IMR-90 (cell line): Measurements from ENCODE around the gene AHI1. TPM values are rescaled to one million over a fixed set of nuclear protein-coding genes. Genes with fewer than 3 reads are reported as not detected.

Experiments used
- ATAC-seq: fragments of 200-7000 bp; cut with Tn5 transposase; 2 replicates; pipeline ENCODE4 v1.9.1; 2020; ENCODE audit warnings: low read depth, mild to moderate bottlenecking, moderate library complexity
- BruUV-seq: library from RNA; stranded (reverse); fragments of 400-500 nt; replicated peaks from 2 replicates; lab custom pipeline; 2021; lab: Mats Ljungman, UMichigan
- CTCF ChIA-PET: fragments of 300-600 bp; formaldehyde crosslinking; extraction: SDS; loops from one replicate; lab custom pipeline; 2021; ENCODE audit warnings: antibody characterized with exemption; lab: Yijun Ruan, JAX
- POLR2A ChIA-PET: fragments of 300-600 bp; sonication (Branson Sonifier 250); formaldehyde crosslinking; loops from one replicate; lab custom pipeline; 2022; ENCODE audit warnings: antibody characterized with exemption; ENCODE audit not compliant: unreplicated experiment; lab: Charles Lee
- DNase-seq: peaks from one replicate; pipeline ENCODE4 v3.0.0; 2013
- H2AFZ ChIP-seq: replicated peaks from 2 replicates; pipeline ENCODE3; 2013; ENCODE audit warnings: low read length, mild to moderate bottlenecking; ENCODE audit not compliant: poor library complexity
- H2AK5ac ChIP-seq: 2 replicates; pipeline ENCODE4 v1.6.1; 2013; ENCODE audit warnings: low read depth, low read length, inconsistent platforms
- H2AK9ac ChIP-seq: replicated peaks from 2 replicates; pipeline ENCODE3; 2013; ENCODE audit warnings: mild to moderate bottlenecking, low read depth, low read length, moderate library complexity; ENCODE audit not compliant: poor library complexity
- H2BK120ac ChIP-seq: 2 replicates; pipeline ENCODE4 v1.6.1; 2013; ENCODE audit warnings: low read depth, low read length, inconsistent platforms
- H2BK15ac ChIP-seq: 3 replicates; pipeline ENCODE4 v1.6.1; 2013; ENCODE audit warnings: low read depth, low read length, inconsistent platforms
- H2BK20ac ChIP-seq: 2 replicates; pipeline ENCODE4 v1.6.1; 2013; ENCODE audit warnings: low read depth, mild to moderate bottlenecking, inconsistent platforms, low read length, moderate library complexity
- H2BK5ac ChIP-seq: 2 replicates; pipeline ENCODE4 v1.6.1; 2013; ENCODE audit warnings: mild to moderate bottlenecking, low read depth, low read length, inconsistent platforms; ENCODE audit not compliant: poor library complexity, severe bottlenecking
- H3K14ac ChIP-seq: replicated peaks from 2 replicates; pipeline ENCODE4 v1.6.1; 2013; ENCODE audit warnings: low read depth, low read length, inconsistent platforms
- H3K18ac ChIP-seq: 2 replicates; pipeline ENCODE4 v1.6.1; 2013; ENCODE audit warnings: low read depth, low read length, control low read depth
- H3K23ac ChIP-seq: 2 replicates; pipeline ENCODE4 v1.6.1; 2013; ENCODE audit warnings: low read depth, low read length, inconsistent platforms
- H3K27ac ChIP-seq: 2 replicates; pipeline ENCODE4 v1.5.1; 2013; ENCODE audit warnings: mild to moderate bottlenecking, control low read depth, low read length; ENCODE audit not compliant: insufficient read depth
- H3K27me3 ChIP-seq: 2 replicates; pipeline ENCODE4 v1.6.1; 2013; ENCODE audit warnings: low read length; ENCODE audit not compliant: control insufficient read depth, insufficient read depth
- H3K36me3 ChIP-seq: 2 replicates; pipeline ENCODE4 v1.6.1; 2013; ENCODE audit warnings: low read length, mixed read lengths; ENCODE audit not compliant: control insufficient read depth, insufficient read depth
- H3K4ac ChIP-seq: 2 replicates; pipeline ENCODE4 v1.6.1; 2013; ENCODE audit warnings: low read depth, low read length, inconsistent platforms
- H3K4me1 ChIP-seq: 2 replicates; pipeline ENCODE4 v1.6.1; 2013; ENCODE audit warnings: low read length, mixed read lengths; ENCODE audit not compliant: control insufficient read depth, insufficient read depth
- H3K4me2 ChIP-seq: 2 replicates; pipeline ENCODE4 v1.6.1; 2013; ENCODE audit warnings: low read depth, mild to moderate bottlenecking, control low read depth, low read length, moderate library complexity
- H3K4me3 ChIP-seq: 2 replicates; pipeline ENCODE4 v1.5.1; 2013; ENCODE audit warnings: low read depth, mild to moderate bottlenecking, control low read depth, low read length, moderate library complexity; ENCODE audit not compliant: insufficient read depth
- H3K56ac ChIP-seq: 2 replicates; pipeline ENCODE4 v1.6.1; 2013; ENCODE audit warnings: low read length, inconsistent platforms; ENCODE audit not compliant: insufficient read depth; ENCODE audit errors: extremely low read depth
- H3K79me1 ChIP-seq, 2 experiments: 2 replicates each; pipeline ENCODE4 v1.6.1; 2013; ENCODE audit warnings: low read length in 2 of 2, inconsistent platforms in 1 of 2, low read depth in 1 of 2
- H3K9ac ChIP-seq: 2 replicates; pipeline ENCODE4 v1.6.1; 2013; ENCODE audit warnings: low read depth, low read length, control low read depth
- H3K9me1 ChIP-seq: 2 replicates; pipeline ENCODE4 v1.6.1; 2013; ENCODE audit warnings: low read length, inconsistent platforms; ENCODE audit not compliant: insufficient read depth
- H3K9me3 ChIP-seq: 2 replicates; pipeline ENCODE4 v1.6.1; 2013; ENCODE audit warnings: low read length; ENCODE audit not compliant: control insufficient read depth, insufficient read depth
- H4K20me1 ChIP-seq: 2 replicates; pipeline ENCODE4 v1.6.1; 2013; ENCODE audit warnings: low read length, inconsistent platforms; ENCODE audit not compliant: insufficient read depth
- H4K5ac ChIP-seq: 2 replicates; pipeline ENCODE4 v1.6.1; 2013; ENCODE audit warnings: mild to moderate bottlenecking, low read depth, low read length, control low read depth
- H4K8ac ChIP-seq, 2 experiments: 2 replicates each; pipeline ENCODE4 v1.6.1; 2013; ENCODE audit warnings: low read depth in 2 of 2, low read length in 2 of 2, control low read depth in 1 of 2, inconsistent platforms in 1 of 2
- H4K91ac ChIP-seq: 2 replicates; pipeline ENCODE4 v1.6.1; 2013; ENCODE audit warnings: low read depth, low read length, inconsistent platforms; ENCODE audit not compliant: insufficient read depth
- ELK1 ChIP-seq: fragments of 150-350 bp; IDR thresholded peaks from 2 replicates; pipeline ENCODE4 v1.6.1; 2016; ENCODE audit warnings: low read depth, mild to moderate bottlenecking, low read length, moderate library complexity, borderline replicate concordance
- MAFK ChIP-seq: IDR thresholded peaks from 2 replicates; pipeline ENCODE4 v1.6.1; 2012; ENCODE audit warnings: low read depth, low read length, improper control_type of control experiment
- WGBS, 2 experiments: methylation state at CpG; one replicate each; pipeline versions ENCODE4 v1.1.5 to v1.1.7; 2013; ENCODE audit warnings: missing lambda C conversion rate in 2 of 2; ENCODE audit not compliant: insufficient read length in 1 of 2; ENCODE audit errors: extremely low coverage in 2 of 2; 5-methylcytosine and 5-hydroxymethylcytosine counted together
- dilution Hi-C: fragments of 300-500 bp; cut with HindIII; formaldehyde crosslinking; loops from one replicate; pipeline ENCODE4 v1.14.3; 2018; ENCODE audit warnings: low sequenced_read_pairs; ENCODE audit not compliant: unreplicated experiment
- in situ Hi-C: fragments of 300-500 bp; cut with MboI; formaldehyde crosslinking; loops from 3 replicates; pipeline ENCODE4 v1.14.3; 2019; ENCODE audit warnings: low sequenced_read_pairs, inconsistent platforms, mixed read lengths
- intact Hi-C: fragments of 100-400 bp; cut with micrococcal nuclease; formaldehyde crosslinking; loops from 2 replicates; pipeline ENCODE4 v1.10.0; 2022
- polyA plus RNA-seq, 3 experiments: library from polyadenylated mRNA; depleted of rRNA; stranded (reverse); fragments of >200 nt; gene quantifications; 2 replicates each; pipeline ENCODE4 v1.2.3, GENCODE V29; 2012; ENCODE audit warnings: low replicate concordance in 1 of 3
- total RNA-seq: library from RNA; depleted of rRNA; stranded (reverse); fragments of >200 nt; gene quantifications from 2 replicates; pipeline ENCODE4 v1.2.3, GENCODE V29; 2012

Gene AHI1
- total and polyA plus RNA-seq, 2 of the 4 experiments (the other 2 are of a cell fraction), result 9.5 to 19.4 TPM

GRCh38 chr6:135257631-135258405 is 239.7 kb downstream of the AHI1 start (continued):
- no peak for TF ChIP-seq ELK1

GRCh38 chr6:135256866-135257265 is 240.7 kb downstream of the AHI1 start:
- H4K20me1 ChIP-seq, result no peaks in the 10 kb centered on the region
- no peak overlapping the region for H2AK5ac ChIP-seq
- ChIA-PET CTCF (interaction anchor here (0.6 kb wide), 1 partner anchor 8 kb away, joined by 3 read pairs; no protein-coding TSS in a partner anchor), POLR2A (no interaction called here)
- intact Hi-C loops, result no loop called here
- ATAC-seq, result no peak
- no peak overlapping the region for H2BK5ac ChIP-seq
- H3K4me2 ChIP-seq, result no peak overlapping the region
- H3K9ac ChIP-seq, result no peak overlapping the region
- no CpG with 5 or more reads among the region's 4 CpGs for WGBS, 2 experiments
- H2AFZ ChIP-seq, result no peak overlapping the region
- no peak overlapping the region for H4K91ac ChIP-seq
- no peaks in the 10 kb centered on the region for H3K36me3 ChIP-seq
- no peak overlapping the region for H3K23ac ChIP-seq
- no peaks in the 10 kb centered on the region for H3K79me1 ChIP-seq
- H2BK15ac ChIP-seq, result no peak overlapping the region
- H3K4me3 ChIP-seq, result no peak overlapping the region
- BruUV-seq, result no TSS peak
- no peak overlapping the region for H2BK20ac ChIP-seq
- no peak overlapping the region for H2AK9ac ChIP-seq
- no peak for DNase-seq
- no peak overlapping the region for H3K4ac ChIP-seq
- no peak overlapping the region for H2BK120ac ChIP-seq
- dilution Hi-C loops, result no loop called here
- no peak overlapping the region for H3K18ac ChIP-seq
- no peak overlapping the region for H3K14ac ChIP-seq
- H3K9me3 ChIP-seq, result no peaks in the 10 kb centered on the region
- no peak overlapping the region for H3K27ac ChIP-seq
- no peak for TF ChIP-seq MAFK
- no peak overlapping the region for H3K56ac ChIP-seq
- in situ Hi-C loops, result no loop called here
- no peaks in the 10 kb centered on the region for H3K4me1 ChIP-seq
- no peak overlapping the region for H4K5ac ChIP-seq
- H4K8ac ChIP-seq, result no peak overlapping the region
- H3K9me1 ChIP-seq, result no peaks in the 10 kb centered on the region
- peaks cover 12% of the 10 kb centered on the region for H3K27me3 ChIP-seq
